ENCODE data around the gene IQSEC3.

Gene IQSEC3

GRCh38 chr12:80681-81190 is 14.2 kb downstream of the IQSEC3 start:
- DNase-seq: no peak

DNA sequence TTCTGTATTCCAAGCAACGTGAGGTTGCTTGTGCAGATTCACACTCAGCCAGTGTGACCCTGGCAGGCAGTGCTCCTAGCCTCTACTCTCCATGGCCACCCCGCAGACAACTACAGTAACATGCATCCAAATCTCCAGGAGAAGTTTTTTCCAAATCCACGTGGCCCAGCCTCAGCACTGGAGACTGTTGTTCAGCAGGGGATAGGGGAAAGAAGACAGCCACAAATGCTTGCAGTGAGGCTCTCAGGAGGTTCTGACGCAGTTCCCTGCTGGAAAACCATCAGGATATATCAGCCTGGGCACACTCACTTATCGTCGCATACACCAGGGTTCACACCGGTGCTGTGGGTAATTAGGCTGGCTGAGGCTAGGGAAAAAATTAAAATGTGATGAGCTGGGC is 16.2 kb downstream of the IQSEC3 start:
- DNase-seq: no peak

- peak in 2 of 3 experiments; percentile 15 to 57 for DNase-seq
These were observed 17.5 kb downstream of the IQSEC3 start for GRCh38 chr12:84056-84455.

GRCh38 chr12:85191-85666 is 18.7 kb downstream of the IQSEC3 start:
- DNase-seq: peak in 2 of 3 experiments; percentile 62 to 70

- DNase-seq: no peak
These were observed 20.7 kb downstream of the IQSEC3 start for GRCh38 chr12:87315-87714.

- no peak for DNase-seq
These were observed 21.3 kb downstream of the IQSEC3 start for GRCh38 chr12:87856-88255.

- no peak for DNase-seq
These were observed 23.1 kb downstream of the IQSEC3 start for GRCh38 chr12:89653-90052.

DNA sequence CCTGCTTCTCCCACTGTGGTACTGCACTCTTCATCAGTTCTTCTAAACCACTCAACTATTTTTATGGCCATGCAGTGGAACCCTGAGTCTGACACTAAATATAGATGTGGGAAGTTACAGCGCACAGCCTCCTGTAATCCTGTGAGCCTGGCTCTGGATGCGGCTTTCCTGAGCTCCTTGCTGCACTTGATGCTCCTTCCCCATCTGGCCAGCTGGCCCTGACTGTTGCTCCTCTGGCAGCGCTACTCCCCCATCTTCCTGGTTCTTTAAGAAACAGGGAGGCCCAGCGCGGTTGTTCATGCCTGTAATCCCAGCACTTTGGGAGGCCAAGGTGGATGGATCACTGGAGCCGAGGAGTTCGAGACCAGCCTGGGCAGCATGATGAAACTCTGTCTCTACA is 24.6 kb downstream of the IQSEC3 start:
- DNase-seq: no peak

DNA sequence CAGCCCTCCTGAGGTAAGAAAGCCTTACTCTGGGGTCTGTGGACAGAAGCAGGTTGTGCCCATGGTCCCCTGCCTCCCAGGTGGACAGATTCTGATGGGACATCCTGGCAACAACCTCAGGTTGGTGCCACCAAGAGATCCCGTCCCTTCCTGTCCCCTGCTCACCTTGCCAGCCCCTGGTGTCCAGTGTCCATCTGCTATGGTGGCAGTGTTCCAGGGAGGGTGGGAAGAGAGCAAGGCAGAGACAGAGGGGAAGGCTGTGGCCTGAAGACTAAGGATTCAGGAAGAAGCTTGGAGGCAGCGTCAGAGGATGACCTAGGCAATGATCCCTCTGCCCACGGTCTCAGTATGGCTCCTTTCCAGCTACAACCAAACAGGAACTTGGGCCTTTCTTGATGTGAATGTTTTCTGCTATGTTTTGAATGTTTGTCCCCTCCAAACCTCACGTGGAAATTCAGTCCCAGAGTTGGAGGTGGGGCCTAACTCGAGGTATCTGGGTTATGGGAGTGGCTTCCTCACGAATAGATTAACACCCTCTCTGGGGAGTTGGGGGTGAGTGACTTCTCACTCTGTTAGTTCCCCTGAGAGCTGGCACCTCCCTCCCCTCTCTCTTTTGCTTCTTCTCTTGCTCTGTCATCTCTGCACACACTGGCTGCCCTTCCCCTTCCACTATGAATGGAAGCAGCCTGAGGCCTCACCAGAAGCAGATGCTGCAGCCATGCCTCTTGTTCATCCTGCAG is 26.9 kb downstream of the IQSEC3 start:
- no peak for DNase-seq

GRCh38 chr12:96543-96942 is 30.0 kb downstream of the IQSEC3 start:
- no peak for DNase-seq

DNA sequence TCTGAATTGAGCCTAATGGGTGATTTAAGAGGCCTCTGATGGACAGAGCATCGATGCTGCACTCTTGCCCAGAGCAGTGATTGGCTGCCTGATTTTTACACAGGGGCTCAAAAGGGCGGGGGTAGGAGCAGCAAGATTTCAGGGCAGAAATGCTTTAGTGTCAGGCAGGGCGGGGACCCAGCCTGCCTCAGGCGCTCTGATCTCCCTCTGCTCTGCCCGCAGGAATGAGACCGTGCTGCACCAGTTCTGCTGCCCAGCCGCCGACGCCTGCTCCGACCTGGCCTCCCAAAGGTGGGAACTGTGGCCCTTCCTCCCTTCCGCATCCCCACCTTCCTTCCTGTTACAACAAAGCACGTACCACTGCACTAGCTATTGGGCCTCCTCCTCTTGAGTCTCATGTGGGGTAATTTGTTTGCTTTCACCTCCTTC is 32.4 kb downstream of the IQSEC3 start:
- DNase-seq: no peak

DNA sequence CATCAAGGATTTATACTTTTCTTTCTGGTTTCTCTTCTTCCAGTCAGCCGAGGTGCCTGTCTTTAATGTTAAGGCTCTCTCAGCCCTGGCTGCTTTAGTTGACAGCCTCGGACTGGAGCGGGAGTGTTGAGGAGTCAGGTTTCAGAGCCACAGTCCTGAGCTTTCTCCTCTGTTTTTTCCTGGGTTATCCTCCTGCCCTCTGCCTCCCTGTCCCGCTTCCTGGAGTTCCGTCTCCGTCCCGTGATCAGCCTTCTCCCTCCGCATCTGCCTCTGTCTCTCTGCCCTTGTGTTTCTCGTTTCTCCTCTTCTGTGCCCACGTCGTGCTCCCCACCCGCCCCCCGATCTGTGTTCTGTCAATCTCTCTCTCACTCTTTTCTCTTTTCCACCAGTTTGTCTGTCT is 33.0 kb downstream of the IQSEC3 start:
- peak in 1 of 3 experiments; percentile 10 for DNase-seq

DNA sequence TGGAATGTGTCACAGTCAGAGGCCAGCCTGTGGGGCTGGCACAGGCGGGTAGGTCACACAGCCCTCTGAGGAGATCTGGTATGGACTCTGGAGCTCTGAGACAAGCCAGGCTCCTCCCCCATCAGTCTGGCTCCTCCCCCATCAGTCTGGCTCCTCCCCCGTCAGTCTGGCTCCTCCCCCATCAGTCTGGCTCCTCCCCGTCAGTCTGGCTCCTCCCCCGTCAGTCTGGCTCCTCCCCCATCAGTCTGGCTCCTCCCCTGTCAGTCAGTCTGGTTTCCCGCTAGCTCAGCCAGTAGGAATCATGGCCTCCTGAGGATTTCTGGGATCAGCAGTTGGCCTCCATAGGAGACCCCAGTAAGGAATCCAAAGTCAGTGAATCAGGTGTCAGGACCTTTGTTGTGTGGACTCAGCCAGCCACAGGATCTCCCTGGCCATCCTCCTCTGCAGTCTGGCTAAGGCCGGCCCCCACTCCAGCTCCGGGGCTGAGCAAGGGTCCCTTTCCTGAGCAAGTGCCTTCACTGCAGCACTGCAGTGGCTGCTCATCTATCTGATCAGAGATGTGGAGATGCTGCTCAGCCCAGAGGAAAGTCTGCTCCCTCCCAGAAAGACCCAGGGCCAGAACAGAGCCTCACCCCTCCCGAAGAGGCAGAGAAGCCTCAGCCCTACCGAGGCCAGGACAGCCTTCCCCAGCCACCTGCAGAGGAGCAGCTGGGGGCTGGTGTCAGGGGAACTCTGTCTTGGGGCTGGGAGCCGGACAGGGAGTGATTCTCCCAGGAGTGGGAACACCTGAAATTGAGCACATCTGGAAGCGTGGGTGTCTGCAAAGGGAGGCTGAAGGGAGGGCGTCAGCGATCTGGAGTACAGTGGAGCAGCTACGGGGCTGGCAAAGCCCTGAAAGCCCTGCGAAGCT is 35.7 kb downstream of the IQSEC3 start:
- peak in 2 of 3 experiments; percentile 44 to 79 for DNase-seq

GRCh38 chr12:102879-103168 is 36.3 kb downstream of the IQSEC3 start:
- DNase-seq: no peak

DNA sequence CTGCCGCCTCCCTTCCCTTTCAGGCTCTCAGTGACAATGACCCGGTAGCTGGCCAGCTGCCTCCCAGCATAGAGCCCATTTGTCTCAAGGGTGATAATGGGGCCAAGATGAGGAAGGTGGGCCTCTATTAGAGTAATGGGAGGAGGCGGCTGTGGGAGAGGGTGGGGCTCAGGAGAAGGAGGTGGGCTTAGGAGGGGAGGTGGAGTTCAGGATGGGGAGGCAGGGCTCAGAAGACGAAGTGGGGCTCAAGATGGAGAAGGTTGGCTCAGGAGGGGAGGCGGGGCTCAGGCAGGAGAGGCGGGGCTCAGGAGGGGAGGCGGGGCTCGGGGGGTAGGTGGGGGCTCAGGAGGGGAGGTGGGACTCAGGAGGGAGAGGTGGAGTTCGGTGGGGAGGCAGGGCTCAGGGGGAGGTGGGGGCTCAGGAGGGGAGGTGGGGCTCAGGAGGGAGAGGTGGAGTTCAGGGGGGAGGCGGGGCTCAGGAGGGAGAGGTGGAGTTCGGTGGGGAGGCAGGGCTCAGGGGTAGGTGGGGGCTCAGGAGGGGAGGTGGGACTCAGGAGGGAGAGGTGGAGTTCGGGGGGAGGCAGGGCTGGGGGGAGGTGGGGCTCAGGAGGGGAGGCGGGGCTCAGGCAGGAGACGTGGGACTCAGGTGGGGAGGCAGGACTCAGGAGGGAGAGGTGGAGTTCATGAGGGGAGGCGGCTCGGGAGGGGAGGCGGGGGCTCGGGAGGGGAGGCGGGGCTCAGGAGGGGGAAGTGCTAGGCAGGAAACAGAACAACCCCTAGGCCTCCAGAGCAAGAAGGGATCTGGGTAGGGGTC is 36.8 kb downstream of the IQSEC3 start:
- peak; percentile 82 to 99 (median 94) for DNase-seq

- DNase-seq: peak; percentile 90 to 99 (median 92)
These were observed 38.0 kb downstream of the IQSEC3 start for GRCh38 chr12:104551-105081.

DNA sequence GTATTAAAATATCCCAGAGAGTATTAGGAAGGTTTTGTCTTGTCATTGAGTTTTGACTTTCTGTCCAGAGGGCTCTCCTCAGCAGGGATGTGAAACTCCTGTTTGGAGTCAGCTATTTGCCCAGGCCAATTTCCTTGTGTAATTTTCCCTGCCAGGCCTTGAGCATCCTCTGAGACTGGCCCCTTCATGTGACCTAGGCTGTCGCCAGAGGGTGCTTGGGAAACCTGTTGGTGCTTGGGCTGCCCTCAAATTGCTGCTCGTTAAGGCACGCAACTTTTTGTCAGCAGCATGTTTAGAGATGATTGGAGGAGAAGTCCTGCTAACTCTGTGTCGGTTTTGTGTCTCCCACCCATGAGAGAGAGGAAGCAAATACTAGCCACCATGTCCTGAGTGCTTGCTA is 39.1 kb downstream of the IQSEC3 start:
- DNase-seq: peak in 2 of 3 experiments; percentile 40 to 64

GRCh38 chr12:106118-106591 is 39.6 kb downstream of the IQSEC3 start:
- peak; percentile 63 to 85 (median 77) for DNase-seq

- DNase-seq: peak; percentile 38 to 81 (median 56)
These were observed 42.0 kb downstream of the IQSEC3 start for GRCh38 chr12:108594-108993.

DNA sequence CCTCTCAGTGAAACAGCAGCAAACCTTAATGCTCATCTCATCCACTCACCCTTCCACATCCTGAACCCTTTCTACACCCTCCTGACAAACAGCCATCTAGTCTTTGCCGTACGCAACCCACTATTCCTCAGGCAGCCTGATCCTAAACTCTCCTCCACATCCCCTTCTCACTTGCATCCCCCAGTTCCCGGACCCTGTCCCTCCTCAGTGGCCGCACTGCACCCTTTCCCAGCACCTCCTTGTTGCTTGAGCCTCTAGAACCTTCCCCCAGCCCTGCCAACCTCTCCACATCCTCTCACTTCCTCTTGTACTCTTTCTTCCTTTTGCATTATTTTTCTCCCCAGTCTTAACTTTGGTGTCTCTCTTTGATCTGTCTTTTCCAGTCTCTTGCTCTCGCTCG is 42.9 kb downstream of the IQSEC3 start:
- DNase-seq: no peak

DNA sequence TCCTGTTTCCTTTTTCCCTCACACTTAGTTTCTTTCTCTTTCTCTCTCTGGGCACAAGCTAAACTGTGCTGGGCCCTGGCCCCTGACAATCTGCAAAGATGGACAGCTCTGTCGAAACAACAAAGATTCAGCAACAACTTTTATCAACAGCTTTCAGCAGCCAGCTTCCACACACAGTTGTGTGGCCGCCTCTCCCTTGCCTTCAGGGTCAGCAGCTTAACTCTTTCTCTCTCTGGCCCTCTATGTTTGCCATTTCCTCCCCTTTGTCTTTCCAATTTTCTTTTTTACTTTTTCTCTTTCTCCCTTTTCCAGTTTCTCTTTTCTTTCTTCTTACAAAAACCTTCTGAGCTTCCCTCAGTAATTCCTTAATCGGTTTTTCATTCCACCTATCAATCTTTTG is 43.3 kb downstream of the IQSEC3 start:
- DNase-seq: no peak

- no peak for DNase-seq
These were observed 45.3 kb downstream of the IQSEC3 start for GRCh38 chr12:111699-112493.

All from NCI-H1417 (cell line).